ENCODE measurements around the gene SDK1. TPM values are rescaled to one million over a fixed set of nuclear protein-coding genes. Genes with fewer than 3 reads are reported as not detected.
"Not testable (repeated sequence)": the region's sequence is repeated elsewhere in the genome, so short reads cannot be mapped to it uniquely, and the experiment has no call there.

The SDK1 gene
- total RNA-seq, 1 donor from 2014 or later, result 2.5 TPM

DNA sequence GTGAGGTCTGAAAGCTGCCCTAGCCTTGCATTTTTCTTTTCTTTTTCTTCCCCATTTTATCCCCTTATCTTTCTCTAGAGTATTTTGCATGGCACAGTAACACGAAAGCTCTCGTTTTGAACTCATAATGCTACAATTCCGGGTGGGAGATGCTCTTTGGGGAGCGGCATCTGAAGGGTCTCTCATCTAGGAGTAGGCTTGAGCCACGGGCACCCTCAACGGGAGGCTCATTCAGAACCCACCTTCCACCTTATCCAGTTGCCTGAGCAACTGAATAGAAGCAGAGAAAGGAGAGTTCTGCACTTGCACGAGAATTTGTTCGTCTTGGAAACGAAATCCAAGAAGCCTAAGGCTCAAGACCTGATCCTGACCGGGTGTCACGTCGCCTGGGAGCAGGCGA lies 777.5 kb downstream of the SDK1 start:
- intact Hi-C loops (cut with micrococcal nuclease), result no loop called here
- ATAC-seq (no peak), DNase-seq (no peak)

GRCh38 chr7:4079366-4079765 lies 778.3 kb downstream of the SDK1 start:
- ATAC-seq (no peak), DNase-seq (no peak)
- intact Hi-C loops (cut with micrococcal nuclease), result no loop called here

DNA sequence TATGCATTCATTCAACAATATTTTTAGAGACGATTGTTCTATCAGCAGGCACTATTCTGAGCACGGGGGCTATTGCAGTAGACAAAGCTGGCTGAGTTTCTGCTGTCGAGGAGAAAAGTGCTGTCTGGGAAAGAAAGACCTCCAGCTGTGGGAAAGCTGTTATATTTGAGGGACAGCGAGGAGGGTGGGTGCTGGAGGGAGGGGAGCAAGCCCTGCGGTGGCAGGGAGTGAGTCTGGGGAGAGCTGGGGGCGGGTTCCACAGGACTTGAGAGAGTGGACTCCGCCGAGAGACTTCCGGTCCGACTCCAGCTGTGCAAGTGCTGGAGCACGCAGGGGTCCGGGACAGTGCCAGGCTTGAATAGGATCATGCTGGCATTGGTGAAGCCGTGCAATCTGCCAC lies 778.9 kb downstream of the SDK1 start:
- no peak for DNase-seq
- ATAC-seq, result no peak
- intact Hi-C loops (cut with micrococcal nuclease), result no loop called here

- intact Hi-C loops (cut with micrococcal nuclease), result no loop called here
- DNase-seq (no peak), ATAC-seq (no peak)
Measured at GRCh38 chr7:4080954-4081353, 779.9 kb downstream of the SDK1 start.

GRCh38 chr7:4083513-4083912 lies 782.5 kb downstream of the SDK1 start:
- intact Hi-C loops (cut with micrococcal nuclease), result no loop called here
- DNase-seq (no peak), ATAC-seq (no peak)

DNA sequence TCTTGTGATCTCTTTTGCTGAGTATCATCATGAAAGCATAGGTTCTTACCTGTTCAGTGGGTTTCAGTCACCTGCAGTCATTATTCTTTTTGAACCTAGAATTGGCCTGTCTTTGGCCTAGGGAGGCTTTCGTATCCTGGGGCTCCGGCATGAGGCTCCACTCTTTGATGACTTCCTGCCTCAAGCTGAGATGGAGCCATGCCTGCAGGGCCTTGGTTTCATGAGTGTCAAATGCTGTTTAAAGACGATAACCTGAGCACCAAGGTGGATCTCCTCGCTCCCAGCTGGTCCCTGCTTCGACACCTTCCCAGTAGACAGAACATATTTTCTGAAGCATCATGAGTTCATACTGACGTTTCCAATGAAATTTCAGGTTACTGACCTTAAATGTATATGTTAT lies 783.2 kb downstream of the SDK1 start:
- intact Hi-C loops (cut with micrococcal nuclease), result no loop called here
- ATAC-seq (no peak), DNase-seq (no peak)

DNA sequence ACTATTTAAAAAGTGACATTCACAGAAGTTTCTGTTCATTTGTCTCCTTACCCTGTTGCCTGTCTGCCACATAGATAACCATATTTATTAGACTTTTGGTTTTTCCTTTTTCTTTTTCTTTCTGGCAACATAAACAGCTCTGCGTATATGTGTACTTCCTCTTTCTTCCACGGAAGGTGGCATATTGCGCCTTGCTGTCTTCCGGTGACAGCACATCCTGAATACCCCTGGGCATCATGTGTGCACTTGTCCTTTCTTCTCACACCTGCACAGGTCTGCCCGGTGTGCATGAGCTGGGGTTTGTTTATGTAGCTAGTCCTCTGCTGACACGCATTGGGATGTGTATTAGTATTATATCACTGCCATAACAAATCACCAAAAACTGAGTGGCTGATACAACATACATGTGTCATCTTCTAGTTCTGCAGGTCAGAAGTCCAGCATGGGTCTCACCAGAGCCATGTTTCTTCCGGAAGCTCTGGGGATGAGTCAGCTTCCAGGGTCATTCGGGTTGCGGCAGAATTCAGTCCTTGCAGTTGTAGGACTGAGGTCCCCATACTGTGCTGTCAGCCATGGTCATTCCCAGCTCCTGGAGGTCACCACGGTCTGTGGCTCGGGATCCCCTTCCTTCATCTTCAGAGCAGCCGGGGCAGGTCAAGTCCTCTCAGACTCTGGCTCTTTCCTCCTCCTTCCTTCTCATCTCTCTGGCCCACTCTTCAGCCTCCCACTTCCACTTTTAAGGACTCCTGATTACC lies 785.1 kb downstream of the SDK1 start:
- DNase-seq (no peak), ATAC-seq (no peak)
- intact Hi-C loops (cut with micrococcal nuclease), result no loop called here

- DNase-seq (no peak), ATAC-seq (no peak)
- intact Hi-C loops (cut with micrococcal nuclease), result no loop called here
Measured at GRCh38 chr7:4086723-4087122, 785.7 kb downstream of the SDK1 start.

- intact Hi-C loops (cut with micrococcal nuclease), result no loop called here
- DNase-seq (no peak), ATAC-seq (no peak)
Measured at GRCh38 chr7:4091767-4092166, 790.7 kb downstream of the SDK1 start.

DNA sequence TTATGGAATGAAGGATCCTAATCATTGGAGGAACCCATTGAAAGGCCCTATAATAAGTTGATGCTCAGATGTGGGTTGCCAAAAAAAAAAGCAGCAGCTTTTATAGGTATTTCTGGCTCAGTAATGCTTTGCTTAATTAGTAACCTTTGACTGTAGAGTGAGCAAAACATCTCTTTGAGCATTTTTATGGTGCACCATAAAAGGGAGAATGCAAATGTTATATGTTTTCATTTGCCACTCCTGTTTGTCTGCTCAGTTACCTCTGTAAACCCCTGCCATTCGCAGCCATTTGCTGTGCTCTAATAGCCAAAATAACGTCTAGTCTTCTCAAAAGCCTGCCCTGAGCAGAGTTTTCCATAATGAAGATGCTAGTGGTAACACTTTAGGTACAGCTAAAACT lies 792.0 kb downstream of the SDK1 start:
- intact Hi-C loops (cut with micrococcal nuclease), result no loop called here
- ATAC-seq, result no peak
- no peak for DNase-seq

DNA sequence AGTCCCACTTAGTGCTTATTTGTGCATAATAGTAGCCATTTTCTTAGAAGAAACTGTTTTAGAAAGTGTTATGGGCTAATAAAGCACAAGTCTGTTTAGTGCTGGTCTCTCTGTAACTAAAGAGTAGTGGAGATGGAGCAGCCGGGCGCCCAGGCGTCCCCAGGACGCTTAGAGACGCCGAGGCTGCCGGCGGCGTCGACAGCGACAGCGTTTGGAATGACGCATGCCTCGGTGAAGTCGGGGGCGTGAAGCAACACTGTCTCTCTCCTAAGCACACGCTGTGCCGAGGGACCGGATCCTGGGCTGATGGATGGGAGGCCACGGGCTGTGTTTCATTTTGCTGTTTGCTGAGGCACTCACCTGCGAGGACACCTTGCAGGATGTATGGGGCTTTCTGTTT lies 792.4 kb downstream of the SDK1 start:
- no peak for DNase-seq

DNA sequence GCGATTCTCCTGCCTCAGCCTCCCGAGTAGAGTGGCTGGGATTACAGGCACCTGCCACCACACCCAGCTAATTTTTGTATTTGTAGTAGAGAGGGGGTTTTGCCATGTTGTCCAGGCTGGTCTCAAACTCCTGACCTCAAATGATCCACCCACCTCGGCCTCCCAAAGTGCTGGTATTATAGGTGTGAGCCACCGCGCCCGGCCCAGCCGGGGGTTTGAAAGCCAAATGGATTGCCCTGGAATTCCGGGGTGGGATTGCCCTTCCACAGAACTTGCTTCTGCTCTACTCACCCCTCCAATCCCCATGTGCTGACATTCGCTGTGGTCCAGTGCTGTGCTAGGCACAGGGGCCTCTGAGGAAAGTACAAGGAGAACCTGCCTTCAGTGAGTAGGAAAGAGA lies 793.1 kb downstream of the SDK1 start:
- DNase-seq; ATAC-seq; intact Hi-C loops (cut with micrococcal nuclease): not testable (repeated sequence)

More for the DNA sequence above, 792.4 kb downstream of the SDK1 start:
- ATAC-seq, result no peak
- intact Hi-C loops (cut with micrococcal nuclease), result no loop called here

DNA sequence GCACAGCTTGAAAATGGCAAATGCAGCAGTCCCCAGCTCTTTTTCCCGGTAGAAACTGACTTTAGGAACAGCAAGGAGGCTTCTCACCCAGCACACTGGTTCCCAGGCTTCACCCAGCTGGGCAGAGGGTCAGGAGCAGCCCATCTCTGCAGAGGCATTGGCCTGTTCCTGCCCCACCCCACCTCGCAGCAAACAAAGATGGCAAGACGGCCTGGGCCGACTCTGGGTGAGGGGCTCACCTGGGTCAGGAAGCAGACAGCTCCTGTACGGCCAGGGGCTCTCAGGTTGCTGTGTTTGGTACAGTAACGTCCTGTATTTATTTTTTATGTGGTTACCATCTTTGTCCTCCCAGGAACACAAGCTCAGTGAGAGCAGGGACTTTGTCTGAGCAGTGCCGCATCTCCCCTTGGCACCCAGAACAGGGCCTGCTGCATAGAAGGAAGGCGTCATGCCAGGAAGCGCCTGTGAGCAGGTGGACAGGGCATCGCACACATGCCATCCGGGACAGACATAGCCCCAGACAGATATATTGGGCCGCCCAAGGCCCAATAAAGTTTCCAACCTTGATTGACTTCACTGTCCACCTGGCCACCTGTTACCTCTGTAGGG lies 796.1 kb downstream of the SDK1 start:
- ATAC-seq, result no peak
- no peak for DNase-seq

GRCh38 chr7:4098169-4098568 lies 797.1 kb downstream of the SDK1 start:
- intact Hi-C loops (cut with micrococcal nuclease), result no loop called here
- DNase-seq (no peak), ATAC-seq (no peak)

More for the DNA sequence above, 796.1 kb downstream of the SDK1 start:
- intact Hi-C loops (cut with micrococcal nuclease), result no loop called here

- DNase-seq (no peak), ATAC-seq (no peak)
- intact Hi-C loops (cut with micrococcal nuclease), result no loop called here
Measured at GRCh38 chr7:4099651-4100050, 798.6 kb downstream of the SDK1 start.

- no peak for DNase-seq
- intact Hi-C loops (cut with micrococcal nuclease), result no loop called here
- no peak for ATAC-seq
Measured at GRCh38 chr7:4100148-4100547, 799.1 kb downstream of the SDK1 start.

GRCh38 chr7:4100691-4101090 lies 799.6 kb downstream of the SDK1 start:
- intact Hi-C loops (cut with micrococcal nuclease), result no loop called here
- DNase-seq, result no peak
- ATAC-seq, result no peak

GRCh38 chr7:4102231-4102841 lies 801.3 kb downstream of the SDK1 start:
- ATAC-seq (no peak), DNase-seq (no peak)
- intact Hi-C loops (cut with micrococcal nuclease), result no loop called here

GRCh38 chr7:4103352-4104091 lies 802.5 kb downstream of the SDK1 start:
- DNase-seq, result no peak
- intact Hi-C loops (cut with micrococcal nuclease), result no loop called here
- no peak for ATAC-seq

- ATAC-seq, result no peak
- no peak for DNase-seq
Measured at GRCh38 chr7:4107839-4108238, 806.8 kb downstream of the SDK1 start.

More at GRCh38 chr7:4107839-4108238, 806.8 kb downstream of the SDK1 start:
- intact Hi-C loops (cut with micrococcal nuclease), result no loop called here

Data from left ventricle myocardium superior (tissue), 1 donor.